Activated CD8-positive, alpha-beta memory T cell treated with anti-CD3 and anti-CD28 coated beads, Interleukin-2, amount 10 ng/mL, durations not matched to agents 7 days and 5 days (primary cell): Measurements from ENCODE around the gene VPS8. TPM values are rescaled to one million over a fixed set of nuclear protein-coding genes. Genes with fewer than 3 reads are reported as not detected.

Source experiments
- ATAC-seq: fragments of 150-1000 bp; cut with Tn5 transposase; one replicate; pipeline ENCODE4 v1.10.0; 2021; ENCODE audit warnings: moderate library complexity
- CTCF ChIA-PET: fragments of 350-600 bp; sonication (Branson Sonifier 250); formaldehyde crosslinking; loops from one replicate; lab custom pipeline; 2021; ENCODE audit warnings: antibody characterized with exemption; lab: Charles Lee
- DNase-seq: peaks from one replicate; pipeline ENCODE4 v3.0.0-alpha.2; 2020
- H3K27ac Mint-ChIP-seq: one replicate; pipeline ENCODE4 v1.8.0; 2021; ENCODE audit warnings: mild to moderate bottlenecking, mixed read lengths
- H3K27me3 Mint-ChIP-seq: one replicate; pipeline ENCODE4 v1.8.0; 2021; ENCODE audit warnings: mixed read lengths
- H3K36me3 Mint-ChIP-seq: one replicate; pipeline ENCODE4 v1.8.0; 2021; ENCODE audit warnings: mild to moderate bottlenecking, mixed read lengths
- H3K4me1 Mint-ChIP-seq: one replicate; pipeline ENCODE4 v1.8.0; 2021; ENCODE audit warnings: mixed read lengths
- H3K4me3 Mint-ChIP-seq: one replicate; pipeline ENCODE4 v1.8.0; 2021; ENCODE audit warnings: mild to moderate bottlenecking, moderate library complexity, mixed read lengths
- H3K9me3 Mint-ChIP-seq: one replicate; pipeline ENCODE4 v1.8.0; 2022; ENCODE audit warnings: low read depth, mixed read lengths
- total RNA-seq, 2 experiments: library from RNA; stranded (reverse); gene quantifications; one replicate each; pipeline ENCODE4 v1.2.3, GENCODE V29; 2021

The VPS8 gene
- total RNA-seq, 2 experiments from 2014 or later = 43.2 to 71.7 TPM

- H3K36me3 Mint-ChIP-seq = peaks cover 37% of the 10 kb centered on the region
- H3K27ac Mint-ChIP-seq = no peak overlapping the region
- CTCF ChIA-PET = no interaction called here
- H3K4me3 Mint-ChIP-seq = no peak overlapping the region
- no peaks in the 10 kb centered on the region for H3K4me1 Mint-ChIP-seq
- DNase-seq = no peak
- H3K9me3 Mint-ChIP-seq = no peaks in the 10 kb centered on the region
- no peak for ATAC-seq
- H3K27me3 Mint-ChIP-seq = no peaks in the 10 kb centered on the region
Observed at GRCh38 chr3:184864000-184864399, 52.0 kb downstream of the VPS8 start.

- no peaks in the 10 kb centered on the region for H3K27me3 Mint-ChIP-seq
- H3K27ac Mint-ChIP-seq = no peak overlapping the region
- H3K4me1 Mint-ChIP-seq = peaks cover 19% of the 10 kb centered on the region
- no peak overlapping the region for H3K4me3 Mint-ChIP-seq
- no peak for ATAC-seq
- H3K36me3 Mint-ChIP-seq = peaks cover 34% of the 10 kb centered on the region
- CTCF ChIA-PET = interaction anchor here (1.6 kb wide), 1 partner anchor 309 kb away, joined by 3 read pairs; no protein-coding TSS in a partner anchor
- H3K9me3 Mint-ChIP-seq = no peaks in the 10 kb centered on the region
- no peak for DNase-seq
Observed at GRCh38 chr3:184868477-184868876, 56.5 kb downstream of the VPS8 start.

DNA sequence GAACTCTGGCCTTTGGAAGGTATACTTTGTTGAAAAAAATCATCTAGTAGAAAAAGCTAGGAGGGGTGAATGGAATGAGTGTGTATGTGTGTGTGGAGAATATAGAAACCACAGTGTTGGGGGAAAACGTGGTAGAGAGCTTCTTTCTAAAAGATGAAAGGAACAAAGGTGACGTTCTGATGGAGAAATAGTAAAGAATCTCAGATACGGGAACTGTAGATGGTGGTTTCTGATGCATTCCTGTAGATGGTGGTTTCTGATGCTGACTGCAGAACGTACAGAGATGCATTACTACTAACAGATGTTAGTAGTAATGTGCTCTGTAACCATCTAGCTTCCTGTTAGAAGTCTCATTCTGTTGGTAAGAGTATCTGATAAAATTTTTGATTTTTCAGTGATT is 60.2 kb downstream of the VPS8 start:
- peak overlapping the region; percentile 69 for H3K27ac Mint-ChIP-seq
- H3K4me3 Mint-ChIP-seq = no peak overlapping the region
- H3K36me3 Mint-ChIP-seq = peaks cover 31% of the 10 kb centered on the region
- peaks cover 19% of the 10 kb centered on the region for H3K4me1 Mint-ChIP-seq
- CTCF ChIA-PET = interaction anchor here (0.8 to 1.0 kb wide), 3 partner anchors 12 to 44 kb away, joined by 3 read pairs; no protein-coding TSS in a partner anchor
- ATAC-seq (peak; percentile 94), DNase-seq (peak; percentile 42)
- H3K9me3 Mint-ChIP-seq = no peaks in the 10 kb centered on the region
- H3K27me3 Mint-ChIP-seq = no peaks in the 10 kb centered on the region

GRCh38 chr3:184873141-184873540 is 61.2 kb downstream of the VPS8 start:
- no peak for DNase-seq
- H3K36me3 Mint-ChIP-seq = peaks cover 29% of the 10 kb centered on the region
- H3K27ac Mint-ChIP-seq = no peak overlapping the region
- no peak overlapping the region for H3K4me3 Mint-ChIP-seq
- ATAC-seq = no peak
- CTCF ChIA-PET = no interaction called here
- H3K4me1 Mint-ChIP-seq = peaks cover 19% of the 10 kb centered on the region
- no peaks in the 10 kb centered on the region for H3K9me3 Mint-ChIP-seq
- H3K27me3 Mint-ChIP-seq = no peaks in the 10 kb centered on the region

DNA sequence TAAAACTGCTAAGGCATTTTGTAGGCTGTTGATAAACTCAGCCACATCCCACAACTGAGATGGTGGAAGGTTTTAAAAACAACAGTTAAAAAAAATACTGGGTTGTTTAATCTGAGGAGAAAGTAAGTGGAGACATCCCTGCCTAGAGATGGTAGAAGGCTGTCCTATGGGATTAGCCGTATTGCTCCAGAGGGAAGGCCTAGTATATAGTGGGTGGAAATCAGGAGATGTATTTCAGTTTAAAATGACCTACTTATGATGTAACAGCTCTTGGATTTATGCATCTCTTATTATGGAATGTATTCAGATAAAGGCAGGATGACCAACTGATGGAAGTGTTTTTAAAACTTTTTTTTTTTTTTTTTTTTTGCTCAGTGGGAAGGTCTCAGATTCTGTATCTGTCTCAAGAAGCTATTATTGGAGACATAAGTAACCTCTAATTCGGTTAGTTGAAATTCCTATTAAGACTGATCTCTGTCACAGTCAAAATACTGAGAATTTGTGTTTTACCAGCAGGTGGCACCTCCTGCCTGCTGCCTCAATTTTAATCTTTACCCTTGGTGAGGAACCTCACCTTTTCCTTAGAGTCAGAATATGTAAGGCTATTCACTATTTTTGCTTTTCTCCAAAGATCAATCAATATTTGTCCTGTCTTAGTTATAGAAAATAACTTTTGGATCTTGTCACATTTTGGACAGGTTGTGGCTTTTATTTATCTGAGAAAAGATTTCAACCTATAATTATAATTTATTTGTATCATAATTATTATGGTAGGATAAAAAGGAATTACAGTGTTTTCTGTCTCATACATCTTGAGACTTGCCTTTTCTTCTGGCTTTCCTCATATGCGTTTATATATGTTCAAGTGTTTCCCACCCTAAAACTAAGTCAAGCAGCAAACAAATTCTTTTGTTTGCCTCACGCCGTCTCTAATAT is 63.0 kb downstream of the VPS8 start:
- DNase-seq = peak; percentile 39
- no peaks in the 10 kb centered on the region for H3K9me3 Mint-ChIP-seq
- no peak for ATAC-seq
- H3K4me1 Mint-ChIP-seq = peaks cover 19% of the 10 kb centered on the region
- no peak overlapping the region for H3K4me3 Mint-ChIP-seq
- no peaks in the 10 kb centered on the region for H3K27me3 Mint-ChIP-seq
- CTCF ChIA-PET = interaction anchor here (0.6 to 1.0 kb wide), 3 partner anchors 9 to 297 kb away, joined by 3 read pairs; no protein-coding TSS in a partner anchor
- peaks cover 22% of the 10 kb centered on the region for H3K36me3 Mint-ChIP-seq
- no peak overlapping the region for H3K27ac Mint-ChIP-seq

DNA sequence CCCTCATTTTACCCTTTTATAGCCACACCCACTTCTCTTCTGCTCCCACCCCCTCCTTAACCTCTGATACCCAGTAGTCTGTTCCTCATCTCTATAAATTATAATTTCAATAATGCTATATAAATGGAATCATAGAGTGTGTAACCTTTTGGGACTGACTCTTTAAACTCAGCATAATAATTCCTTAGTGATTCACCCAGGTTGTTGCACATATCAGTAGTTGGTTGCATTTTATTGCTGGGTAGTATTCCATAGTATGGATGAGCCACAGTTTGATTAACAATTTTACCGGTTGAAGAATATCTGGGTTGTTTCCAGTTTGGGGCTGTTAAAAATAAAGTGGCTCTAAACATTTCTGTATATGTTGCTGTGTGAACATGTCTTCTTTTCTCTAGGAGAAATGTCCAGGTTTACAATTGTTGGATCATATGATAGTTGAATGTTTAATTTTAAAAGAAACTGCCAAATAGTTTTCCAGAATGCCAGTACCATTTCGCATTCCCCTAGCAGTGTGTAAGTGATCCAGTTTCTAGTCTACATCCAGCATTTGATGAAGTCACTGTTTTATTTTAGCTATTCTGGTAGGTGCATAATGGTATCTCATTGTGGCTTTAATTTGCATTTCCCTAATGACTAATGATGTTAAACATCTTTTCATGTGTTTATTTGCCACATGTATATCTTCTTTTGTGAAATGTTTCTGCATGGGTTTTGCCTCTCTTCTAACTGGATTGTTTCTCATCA is 68.5 kb downstream of the VPS8 start:
- CTCF ChIA-PET = no interaction called here
- H3K27ac Mint-ChIP-seq = no peak overlapping the region
- ATAC-seq = no peak

GRCh38 chr3:184884359-184885017 is 72.5 kb downstream of the VPS8 start:
- no peak for ATAC-seq
- CTCF ChIA-PET = interaction anchor here (1.1 kb wide), 1 partner anchor 15 kb away, joined by 3 read pairs; no protein-coding TSS in a partner anchor
- Mint-ChIP-seq H3K4me1 (no peaks in the 10 kb centered on the region), H3K9me3 (no peaks in the 10 kb centered on the region), H3K36me3 (peaks cover 28% of the 10 kb centered on the region), H3K27me3 (no peaks in the 10 kb centered on the region), H3K27ac (no peak overlapping the region), H3K4me3 (no peak overlapping the region)
- no peak for DNase-seq

More for the DNA sequence above, 68.5 kb downstream of the VPS8 start:
- Mint-ChIP-seq H3K9me3 (no peaks in the 10 kb centered on the region), H3K4me1 (no peaks in the 10 kb centered on the region), H3K4me3 (no peak overlapping the region), H3K36me3 (peaks cover 35% of the 10 kb centered on the region), H3K27me3 (no peaks in the 10 kb centered on the region)
- no peak for DNase-seq

DNA sequence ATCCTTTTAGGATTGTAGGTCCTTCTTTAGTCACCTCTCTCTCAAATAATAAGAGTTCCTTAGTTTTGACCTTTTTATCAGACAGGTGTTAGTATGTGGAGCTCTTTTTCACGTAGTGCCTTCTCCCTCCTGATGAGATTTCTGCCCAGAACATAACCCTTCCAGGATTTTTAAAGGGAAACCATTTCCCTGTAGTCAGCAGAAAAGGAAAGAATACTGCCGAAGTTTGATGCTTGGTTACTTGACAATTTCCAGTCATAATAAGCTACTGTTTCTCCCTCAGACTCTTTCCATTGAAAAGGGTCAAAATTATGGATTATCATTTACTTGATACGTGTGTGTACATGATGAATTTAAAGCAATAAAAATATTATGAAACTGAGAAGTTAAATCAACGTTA is 73.1 kb downstream of the VPS8 start:
- peaks cover 25% of the 10 kb centered on the region for H3K36me3 Mint-ChIP-seq
- CTCF ChIA-PET = interaction anchor here (1.1 kb wide), 1 partner anchor 15 kb away, joined by 3 read pairs; no protein-coding TSS in a partner anchor
- ATAC-seq = no peak
- no peak overlapping the region for H3K27ac Mint-ChIP-seq
- H3K4me3 Mint-ChIP-seq = no peak overlapping the region
- H3K27me3 Mint-ChIP-seq = no peaks in the 10 kb centered on the region
- no peak for DNase-seq
- H3K9me3 Mint-ChIP-seq = no peaks in the 10 kb centered on the region
- H3K4me1 Mint-ChIP-seq = no peaks in the 10 kb centered on the region

GRCh38 chr3:184887574-184887973 is 75.6 kb downstream of the VPS8 start:
- Mint-ChIP-seq H3K36me3 (peaks cover 19% of the 10 kb centered on the region), H3K9me3 (no peaks in the 10 kb centered on the region), H3K4me3 (no peak overlapping the region), H3K27ac (no peak overlapping the region), H3K4me1 (no peaks in the 10 kb centered on the region), H3K27me3 (no peaks in the 10 kb centered on the region)
- CTCF ChIA-PET = interaction anchor here (0.5 to 1.0 kb wide), 2 partner anchors 10 to 524 kb away, joined by 3 read pairs; no protein-coding TSS in a partner anchor
- no peak for ATAC-seq
- DNase-seq = no peak

- no peaks in the 10 kb centered on the region for H3K9me3 Mint-ChIP-seq
- DNase-seq (no peak), ATAC-seq (no peak)
- CTCF ChIA-PET = no interaction called here
- H3K4me3 Mint-ChIP-seq = no peak overlapping the region
- H3K27ac Mint-ChIP-seq = no peak overlapping the region
- H3K4me1 Mint-ChIP-seq = no peaks in the 10 kb centered on the region
- no peaks in the 10 kb centered on the region for H3K27me3 Mint-ChIP-seq
- H3K36me3 Mint-ChIP-seq = peaks cover 3% of the 10 kb centered on the region
Observed at GRCh38 chr3:184889312-184889904, 77.4 kb downstream of the VPS8 start.

DNA sequence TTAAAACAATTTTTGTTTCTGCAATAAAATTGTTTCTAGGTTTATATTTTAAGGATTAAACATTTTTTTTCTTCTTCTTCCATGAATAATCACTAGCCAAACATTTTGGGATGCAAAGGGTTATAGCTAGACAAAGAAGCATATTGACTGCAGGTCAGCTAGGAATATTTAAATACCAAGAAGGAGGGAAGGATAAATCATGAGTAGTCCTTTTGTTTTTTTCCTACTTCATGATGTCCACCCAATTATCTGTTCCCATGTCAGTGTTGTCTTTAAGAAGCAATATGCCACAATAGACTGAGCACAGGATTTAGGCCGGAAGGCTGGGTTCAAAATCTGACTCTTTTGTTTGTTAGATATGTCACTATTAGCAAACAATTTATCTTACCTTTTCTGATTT is 82.1 kb downstream of the VPS8 start:
- H3K36me3 Mint-ChIP-seq = no peaks in the 10 kb centered on the region
- ATAC-seq (no peak), DNase-seq (no peak)
- CTCF ChIA-PET = no interaction called here
- no peaks in the 10 kb centered on the region for H3K4me1 Mint-ChIP-seq
- no peaks in the 10 kb centered on the region for H3K27me3 Mint-ChIP-seq
- H3K4me3 Mint-ChIP-seq = no peak overlapping the region
- no peaks in the 10 kb centered on the region for H3K9me3 Mint-ChIP-seq
- H3K27ac Mint-ChIP-seq = no peak overlapping the region

- no peak for DNase-seq
- no peaks in the 10 kb centered on the region for H3K4me1 Mint-ChIP-seq
- peaks cover 7% of the 10 kb centered on the region for H3K36me3 Mint-ChIP-seq
- ATAC-seq = no peak
- H3K4me3 Mint-ChIP-seq = no peak overlapping the region
- H3K27me3 Mint-ChIP-seq = no peaks in the 10 kb centered on the region
- CTCF ChIA-PET = no interaction called here
- H3K27ac Mint-ChIP-seq = no peak overlapping the region
- no peaks in the 10 kb centered on the region for H3K9me3 Mint-ChIP-seq
Observed at GRCh38 chr3:184895350-184895749, 83.4 kb downstream of the VPS8 start.

DNA sequence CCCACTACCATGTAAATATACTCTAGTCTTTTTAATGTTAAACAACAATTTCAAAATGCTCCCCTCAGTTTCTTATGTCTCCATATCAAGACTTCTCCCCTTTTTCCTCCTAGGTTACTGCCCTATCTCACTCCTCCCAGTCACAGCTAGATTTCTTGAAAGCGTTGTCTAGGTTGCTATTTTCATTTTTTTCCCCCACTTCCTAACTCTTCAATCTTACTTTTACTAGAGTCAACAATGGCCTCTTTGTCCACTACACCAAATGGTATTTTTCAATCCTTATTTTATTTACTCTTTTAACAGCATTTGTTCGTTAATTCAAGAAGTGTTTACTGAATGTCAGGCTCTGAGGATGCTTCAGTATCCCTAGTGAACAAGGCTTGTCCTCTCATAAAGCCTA is 84.4 kb downstream of the VPS8 start:
- ATAC-seq (no peak), DNase-seq (no peak)
- Mint-ChIP-seq H3K27ac (no peak overlapping the region), H3K9me3 (no peaks in the 10 kb centered on the region), H3K4me3 (no peak overlapping the region), H3K27me3 (no peaks in the 10 kb centered on the region), H3K4me1 (no peaks in the 10 kb centered on the region), H3K36me3 (peaks cover 9% of the 10 kb centered on the region)
- CTCF ChIA-PET = no interaction called here
